ENCODE results near the gene PRICKLE1.

DNA sequence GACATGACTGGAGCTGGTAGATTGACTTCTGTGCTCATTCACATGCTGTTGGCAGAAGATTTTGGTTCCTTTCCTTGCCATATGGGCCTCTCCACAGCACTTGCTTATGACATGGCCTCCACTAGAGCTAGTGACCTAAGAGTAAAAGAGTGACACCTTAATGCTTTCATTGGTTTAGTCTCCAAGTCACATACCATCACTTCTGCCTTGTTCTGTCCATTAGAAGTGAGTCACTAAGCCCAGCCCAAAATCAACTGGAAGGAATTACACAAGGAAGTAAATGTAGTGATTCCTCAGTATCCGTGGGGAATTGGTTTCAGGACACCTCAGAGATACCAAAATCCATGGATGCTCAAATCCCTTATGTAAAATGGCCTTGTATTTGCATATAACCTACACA is 182.2 kb downstream of the PRICKLE1 start:
- TF ChIP-seq, protein P1, sequence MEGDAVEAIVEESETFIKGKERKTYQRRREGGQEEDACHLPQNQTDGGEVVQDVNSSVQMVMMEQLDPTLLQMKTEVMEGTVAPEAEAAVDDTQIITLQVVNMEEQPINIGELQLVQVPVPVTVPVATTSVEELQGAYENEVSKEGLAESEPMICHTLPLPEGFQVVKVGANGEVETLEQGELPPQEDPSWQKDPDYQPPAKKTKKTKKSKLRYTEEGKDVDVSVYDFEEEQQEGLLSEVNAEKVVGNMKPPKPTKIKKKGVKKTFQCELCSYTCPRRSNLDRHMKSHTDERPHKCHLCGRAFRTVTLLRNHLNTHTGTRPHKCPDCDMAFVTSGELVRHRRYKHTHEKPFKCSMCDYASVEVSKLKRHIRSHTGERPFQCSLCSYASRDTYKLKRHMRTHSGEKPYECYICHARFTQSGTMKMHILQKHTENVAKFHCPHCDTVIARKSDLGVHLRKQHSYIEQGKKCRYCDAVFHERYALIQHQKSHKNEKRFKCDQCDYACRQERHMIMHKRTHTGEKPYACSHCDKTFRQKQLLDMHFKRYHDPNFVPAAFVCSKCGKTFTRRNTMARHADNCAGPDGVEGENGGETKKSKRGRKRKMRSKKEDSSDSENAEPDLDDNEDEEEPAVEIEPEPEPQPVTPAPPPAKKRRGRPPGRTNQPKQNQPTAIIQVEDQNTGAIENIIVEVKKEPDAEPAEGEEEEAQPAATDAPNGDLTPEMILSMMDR (conservative IDR thresholded peaks at IDR 0.05; ENCODE audit: low read length): no peak
- no peak for TF ChIP-seq EZH2phosphoT487 (IDR thresholded peaks at IDR 0.05; ENCODE audit: borderline replicate concordance)

Data from Loucy (cell line).